Ovary (tissue), 3 donors: ENCODE data around the gene FBXW2.

Experiments
- CTCF ChIP-seq, 3 donors: fragments of 450-650 bp in 2 of 3; fragments of 200-600 bp in 1 of 3; IDR thresholded peaks; one replicate each; pipeline versions ENCODE4 v1.5.1 to v1.8.0; 2016 to 2022; ENCODE audit warnings: antibody characterized with exemption in 3 of 3, mild to moderate bottlenecking in 1 of 3
- EP300 ChIP-seq: sonication (generic); formaldehyde crosslinking; IDR thresholded peaks from one replicate; pipeline ENCODE4 v1.6.1; 2017; ENCODE audit warnings: antibody characterized with exemption
- POLR2A ChIP-seq: fragments of 450-650 bp; IDR thresholded peaks from one replicate; pipeline ENCODE4 v1.6.1; 2017; ENCODE audit warnings: antibody characterized with exemption, mild to moderate bottlenecking, moderate library complexity
- donor health status: DM: no; HTN: no; CAD: no.

DNA sequence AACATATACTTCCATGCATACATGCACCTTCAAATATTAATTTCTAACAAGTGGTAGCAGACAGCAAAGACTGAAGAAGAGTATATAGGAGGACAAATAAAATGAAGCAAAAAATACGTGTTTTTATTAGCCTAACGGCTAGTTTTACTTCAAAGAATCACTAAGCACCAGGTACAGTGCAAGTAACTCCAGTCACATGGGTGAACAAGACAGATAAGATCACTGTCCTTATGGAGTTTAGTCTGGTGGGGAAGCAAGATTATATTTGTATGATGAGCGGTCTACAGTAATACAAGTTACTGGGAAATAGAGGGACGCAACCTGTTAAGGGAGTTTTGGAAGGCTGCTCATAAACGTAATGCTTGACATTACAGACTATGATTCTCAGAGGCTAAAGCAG lies 16.0 kb downstream of the FBXW2 start:
- TF ChIP-seq CTCF (IDR thresholded peaks at IDR 0.05): no peak
- no peak for TF ChIP-seq EP300
- TF ChIP-seq POLR2A: no peak
